ENCODE measurements around the gene SRBD1. TPM values are rescaled to one million over a fixed set of nuclear protein-coding genes. Genes with fewer than 3 reads are reported as not detected.

The SRBD1 gene
- total RNA-seq, 1 donor from 2014 or later, result 11.2 TPM

GRCh38 chr2:45415534-45416123, 195.4 kb downstream of the SRBD1 start:
- H3K4me3 Mint-ChIP-seq (ENCODE audit: unreplicated experiment), result no peak overlapping the region
- H3K27me3 Mint-ChIP-seq (ENCODE audit: low read depth), result no peaks in the 10 kb centered on the region
- peaks cover 8% of the 10 kb centered on the region for H3K36me3 Mint-ChIP-seq (ENCODE audit: low read depth)
- peaks cover 15% of the 10 kb centered on the region for H3K4me1 Mint-ChIP-seq (ENCODE audit: low read depth)
- no peak for DNase-seq (ENCODE audit: low spot score)
- no peak for TF ChIP-seq CTCF (IDR thresholded peaks at IDR 0.05)
- H3K9me3 Mint-ChIP-seq (ENCODE audit: low read depth), result no peaks in the 10 kb centered on the region
- no peak overlapping the region for H3K27ac Mint-ChIP-seq (ENCODE audit: unreplicated experiment)

GRCh38 chr2:45412754-45413379, 198.2 kb downstream of the SRBD1 start:
- Mint-ChIP-seq H3K27me3 (ENCODE audit: low read depth) (no peaks in the 10 kb centered on the region), H3K4me1 (ENCODE audit: low read depth) (peaks cover 15% of the 10 kb centered on the region), H3K36me3 (ENCODE audit: low read depth) (peaks cover 3% of the 10 kb centered on the region), H3K4me3 (ENCODE audit: unreplicated experiment) (no peak overlapping the region), H3K9me3 (ENCODE audit: low read depth) (no peaks in the 10 kb centered on the region), H3K27ac (ENCODE audit: unreplicated experiment) (peak overlapping the region; percentile 42)
- no peak for DNase-seq (ENCODE audit: low spot score)
- no peak for TF ChIP-seq CTCF (IDR thresholded peaks at IDR 0.05)

GRCh38 chr2:45409677-45410076, 201.4 kb downstream of the SRBD1 start:
- Mint-ChIP-seq H3K4me1 (ENCODE audit: low read depth) (peaks cover 15% of the 10 kb centered on the region), H3K36me3 (ENCODE audit: low read depth) (peaks cover 2% of the 10 kb centered on the region), H3K9me3 (ENCODE audit: low read depth) (no peaks in the 10 kb centered on the region), H3K27me3 (ENCODE audit: low read depth) (no peaks in the 10 kb centered on the region), H3K27ac (ENCODE audit: unreplicated experiment) (no peak overlapping the region), H3K4me3 (ENCODE audit: unreplicated experiment) (no peak overlapping the region)
- DNase-seq (ENCODE audit: low spot score), result no peak
- TF ChIP-seq CTCF (IDR thresholded peaks at IDR 0.05), result no peak

- Mint-ChIP-seq H3K27me3 (ENCODE audit: low read depth) (no peaks in the 10 kb centered on the region), H3K9me3 (ENCODE audit: low read depth) (no peaks in the 10 kb centered on the region), H3K4me3 (ENCODE audit: unreplicated experiment) (no peak overlapping the region), H3K36me3 (ENCODE audit: low read depth) (peaks cover 4% of the 10 kb centered on the region), H3K27ac (ENCODE audit: unreplicated experiment) (no peak overlapping the region), H3K4me1 (ENCODE audit: low read depth) (no peaks in the 10 kb centered on the region)
- DNase-seq (ENCODE audit: low spot score), result no peak
- TF ChIP-seq CTCF (IDR thresholded peaks at IDR 0.05), result no peak
Measured at GRCh38 chr2:45406621-45407020, 204.4 kb downstream of the SRBD1 start.

GRCh38 chr2:45404807-45405297, 206.2 kb downstream of the SRBD1 start:
- Mint-ChIP-seq H3K27ac (ENCODE audit: unreplicated experiment) (no peak overlapping the region), H3K4me1 (ENCODE audit: low read depth) (no peaks in the 10 kb centered on the region), H3K4me3 (ENCODE audit: unreplicated experiment) (no peak overlapping the region), H3K36me3 (ENCODE audit: low read depth) (peaks cover 2% of the 10 kb centered on the region), H3K9me3 (ENCODE audit: low read depth) (no peaks in the 10 kb centered on the region), H3K27me3 (ENCODE audit: low read depth) (no peaks in the 10 kb centered on the region)
- DNase-seq (ENCODE audit: low spot score), result no peak
- no peak for TF ChIP-seq CTCF (IDR thresholded peaks at IDR 0.05)

Measured in chondrocyte (in vitro differentiated cells).